GM19372 (cell line): Measurements from ENCODE around the gene PFDN5.
"Not testable (repeated sequence)": the region's sequence is repeated elsewhere in the genome, so short reads cannot be mapped to it uniquely, and the experiment has no call there.

Experiments used
- ATAC-seq: cut with Tn5 transposase; IDR thresholded peaks from one replicate; pipeline ENCODE4 v1.9.1; 2021; ENCODE audit warnings: mild to moderate bottlenecking, low read depth, moderate library complexity; ENCODE audit not compliant: unreplicated experiment

Gene PFDN5

GRCh38 chr12:53279888-53280498 lies 15.3 kb upstream of the PFDN5 start:
- no peak for ATAC-seq

- no peak for ATAC-seq
Measured at GRCh38 chr12:53286448-53286847, 8.9 kb upstream of the PFDN5 start.

DNA sequence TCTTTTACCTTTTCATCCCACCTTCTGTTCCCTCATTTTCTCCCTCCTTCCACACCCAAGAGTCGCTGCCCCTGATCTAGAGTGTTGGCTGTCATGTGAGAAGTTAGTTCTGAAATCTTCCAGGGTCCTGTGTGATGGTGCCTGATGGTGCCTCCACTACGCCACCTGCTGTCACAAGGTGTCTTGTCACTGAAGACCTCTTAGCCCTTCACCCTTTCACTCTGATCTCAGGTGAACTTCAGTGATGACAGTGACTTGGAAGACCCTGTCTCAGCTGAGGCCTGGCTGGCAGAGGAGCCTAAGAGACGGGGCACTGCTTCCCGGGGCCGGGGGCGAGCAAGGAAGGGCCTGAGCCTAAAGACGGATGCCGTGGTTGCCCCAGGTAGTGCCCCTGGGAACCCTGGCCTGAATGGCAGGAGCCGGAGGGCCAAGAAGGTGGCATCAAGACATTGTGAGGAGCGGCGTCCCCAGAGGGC lies 7.6 kb upstream of the PFDN5 start:
- no peak for ATAC-seq

DNA sequence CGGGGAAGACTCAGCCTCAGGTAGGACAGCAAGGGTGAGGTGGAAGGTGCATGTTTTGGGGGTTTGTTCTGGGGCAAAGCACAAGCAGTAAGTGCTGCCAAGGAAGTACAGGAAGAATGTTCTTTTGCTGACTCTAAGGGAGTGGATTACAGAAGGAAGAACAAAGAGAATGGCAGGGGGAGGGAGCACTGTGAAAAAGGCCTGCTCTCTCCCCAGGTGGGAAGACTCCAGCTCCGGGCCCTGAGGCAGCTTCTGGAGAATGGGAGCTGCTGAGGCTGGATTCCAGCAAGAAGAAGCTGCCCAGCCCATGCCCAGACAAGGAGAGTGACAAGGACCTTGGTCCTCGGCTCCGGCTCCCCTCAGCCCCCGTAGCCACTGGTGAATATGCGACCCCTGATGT lies 7.0 kb upstream of the PFDN5 start:
- no peak for ATAC-seq

DNA sequence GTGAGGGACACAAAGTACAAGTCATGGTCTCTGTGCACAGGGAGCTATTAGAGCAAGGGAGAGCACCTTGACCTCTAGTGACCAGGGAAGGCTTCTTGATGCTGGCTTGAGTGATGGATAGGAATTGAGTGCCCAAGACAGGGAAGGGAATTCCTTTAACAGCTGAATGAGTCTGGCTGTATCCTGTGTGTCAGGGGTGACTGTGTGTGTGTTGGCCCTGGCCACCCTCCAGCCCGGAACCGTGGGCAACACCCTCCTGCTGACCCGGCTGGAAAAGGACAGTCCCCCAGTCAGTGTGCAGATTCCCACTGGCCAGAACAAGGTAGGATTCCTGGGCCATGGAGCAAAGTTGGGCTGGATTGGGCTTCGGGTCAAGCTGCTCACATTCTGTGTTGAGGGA lies 5.5 kb upstream of the PFDN5 start:
- ATAC-seq = no peak

DNA sequence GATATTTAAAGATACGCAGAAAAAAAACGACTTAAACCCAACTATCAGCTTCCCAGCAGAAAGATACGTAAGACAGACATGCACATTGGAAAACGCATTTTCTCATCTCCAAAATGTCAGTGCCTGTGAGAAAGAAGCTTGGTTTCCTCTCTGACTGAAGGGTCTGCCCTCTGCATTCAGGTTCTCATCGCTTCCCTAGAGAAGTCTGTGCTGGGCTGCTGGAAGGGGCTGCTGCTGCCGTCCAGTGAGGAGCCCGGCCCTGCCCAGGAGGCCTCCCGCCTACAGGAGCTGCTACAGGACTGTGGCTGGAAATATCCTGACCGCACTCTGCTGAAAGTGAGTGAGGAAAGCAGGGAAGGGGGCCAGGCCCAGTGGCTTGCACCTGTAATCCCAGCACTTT lies 4.7 kb upstream of the PFDN5 start:
- no peak for ATAC-seq

- ATAC-seq = no peak
Measured at GRCh38 chr12:53292426-53292825, 2.9 kb upstream of the PFDN5 start.

GRCh38 chr12:53295891-53296219 lies 513 bp downstream of the PFDN5 start:
- ATAC-seq = no peak

GRCh38 chr12:53297106-53297505 lies 1.8 kb downstream of the PFDN5 start:
- ATAC-seq = not testable (repeated sequence)

DNA sequence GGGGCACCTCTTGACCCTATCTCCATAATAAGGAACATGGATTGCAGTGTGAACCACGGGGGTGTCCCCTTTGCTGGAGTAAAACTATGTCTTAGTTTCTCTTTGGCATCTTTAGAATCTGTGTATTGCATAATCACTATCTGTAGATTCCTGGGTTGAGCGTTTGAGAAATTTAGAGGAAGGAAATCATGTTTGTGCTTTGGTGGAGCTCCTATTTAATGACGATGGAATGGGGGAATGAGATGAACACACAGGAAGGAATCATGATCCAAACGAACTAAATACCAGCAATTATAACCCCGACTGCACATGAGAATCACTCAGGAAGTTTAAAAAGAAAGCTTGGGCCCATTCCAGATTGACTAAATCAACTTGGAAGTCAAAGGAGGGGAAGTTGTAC lies 2.8 kb downstream of the PFDN5 start:
- no peak for ATAC-seq

GRCh38 chr12:53299101-53299453 lies 3.7 kb downstream of the PFDN5 start:
- ATAC-seq = no peak

DNA sequence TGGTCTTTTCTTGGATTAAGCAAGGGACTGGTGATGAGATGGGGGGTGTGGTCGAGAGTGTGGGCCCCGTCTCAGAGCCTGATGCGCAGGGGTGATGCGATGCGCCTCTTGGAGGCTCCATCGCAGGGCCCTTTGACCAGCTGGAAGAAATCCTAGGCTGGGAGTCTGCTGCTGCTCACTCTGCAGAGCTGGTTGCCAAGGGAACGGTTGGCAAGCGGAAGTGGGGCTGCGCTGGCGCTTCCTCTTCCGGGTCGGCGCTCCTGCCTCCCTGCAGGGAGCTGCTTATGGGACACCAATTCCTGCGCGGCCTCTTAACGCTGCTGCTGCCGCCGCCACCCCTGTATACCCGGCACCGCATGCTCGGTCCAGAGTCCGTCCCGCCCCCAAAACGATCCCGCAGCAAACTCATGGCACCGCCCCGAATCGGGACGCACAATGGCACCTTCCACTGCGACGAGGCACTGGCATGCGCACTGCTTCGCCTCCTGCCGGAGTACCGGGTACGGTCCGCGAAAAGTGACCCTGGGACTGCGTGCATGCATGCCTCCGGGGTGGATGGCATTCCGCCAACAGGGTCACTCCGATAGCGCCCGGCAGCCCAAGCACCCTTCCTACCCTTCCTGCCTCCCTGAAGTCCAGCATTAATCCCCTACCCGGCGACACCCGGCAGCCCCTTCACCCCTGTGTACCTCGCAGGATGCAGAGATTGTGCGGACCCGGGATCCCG lies 4.3 kb downstream of the PFDN5 start, which contains the start of gene MYG1:
TSS of gene MYG1 (plus strand) at position 242 of the 727 bp plus-strand sequence. CDS start at position 285, 43 bp downstream.
- ATAC-seq = peak; percentile 65

DNA sequence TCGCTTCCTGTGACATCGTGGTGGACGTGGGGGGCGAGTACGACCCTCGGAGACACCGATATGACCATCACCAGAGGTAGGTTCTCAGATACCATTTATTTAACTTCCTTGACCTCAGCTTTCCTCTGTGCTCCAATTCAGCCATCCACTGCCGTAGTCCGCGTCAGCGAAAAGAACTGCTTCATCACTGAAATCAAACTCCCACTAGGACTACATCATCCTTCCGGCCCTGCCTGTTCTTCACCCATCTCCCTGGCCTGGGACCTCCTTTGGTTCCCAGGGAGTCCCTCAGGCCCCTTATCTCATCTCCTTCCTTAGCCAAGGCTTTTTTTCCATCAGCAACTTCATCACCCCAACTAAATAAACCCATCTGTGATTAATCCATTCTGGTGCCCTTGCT lies 4.8 kb downstream of the PFDN5 start:
- ATAC-seq = no peak

DNA sequence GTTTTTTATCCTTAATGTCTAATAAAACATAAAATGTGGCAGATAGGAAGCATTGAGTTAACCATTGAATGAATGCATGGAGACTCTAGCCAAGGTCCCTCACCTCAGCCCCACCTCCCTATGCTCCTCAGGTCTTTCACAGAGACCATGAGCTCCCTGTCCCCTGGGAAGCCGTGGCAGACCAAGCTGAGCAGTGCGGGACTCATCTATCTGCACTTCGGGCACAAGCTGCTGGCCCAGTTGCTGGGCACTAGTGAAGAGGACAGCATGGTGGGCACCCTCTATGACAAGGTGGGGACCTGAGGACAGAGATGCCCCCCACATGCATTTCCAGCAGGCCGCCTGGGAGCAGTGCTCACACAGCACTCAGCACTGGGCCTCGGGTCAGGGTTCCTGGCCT lies 7.6 kb downstream of the PFDN5 start:
- no peak for ATAC-seq

- no peak for ATAC-seq
Measured at GRCh38 chr12:53306826-53307225, 11.5 kb downstream of the PFDN5 start.

DNA sequence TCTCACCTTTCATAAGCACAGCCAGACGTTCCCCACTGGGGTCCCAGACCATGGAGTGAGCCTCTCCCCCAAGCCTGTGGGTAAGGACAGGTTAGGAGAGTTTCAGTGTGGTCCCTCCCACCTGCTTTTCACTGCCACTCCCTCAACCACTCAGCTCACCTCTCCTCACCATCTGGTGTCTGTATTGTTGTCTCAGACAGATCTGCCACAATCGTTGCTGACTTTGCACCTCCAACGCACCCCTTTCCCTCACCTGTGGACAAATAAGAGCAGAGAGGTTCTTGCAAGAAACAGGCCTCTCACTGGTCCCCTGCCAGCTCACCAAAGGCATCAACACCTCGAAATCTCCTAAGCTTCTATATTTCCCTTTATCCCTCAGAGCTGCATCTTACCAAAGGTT lies 12.9 kb downstream of the PFDN5 start:
- no peak for ATAC-seq

- no peak for ATAC-seq
Measured at GRCh38 chr12:53313996-53314395, 18.7 kb downstream of the PFDN5 start.

GRCh38 chr12:53320352-53321195 lies 25.2 kb downstream of the PFDN5 start:
- no peak for ATAC-seq

DNA sequence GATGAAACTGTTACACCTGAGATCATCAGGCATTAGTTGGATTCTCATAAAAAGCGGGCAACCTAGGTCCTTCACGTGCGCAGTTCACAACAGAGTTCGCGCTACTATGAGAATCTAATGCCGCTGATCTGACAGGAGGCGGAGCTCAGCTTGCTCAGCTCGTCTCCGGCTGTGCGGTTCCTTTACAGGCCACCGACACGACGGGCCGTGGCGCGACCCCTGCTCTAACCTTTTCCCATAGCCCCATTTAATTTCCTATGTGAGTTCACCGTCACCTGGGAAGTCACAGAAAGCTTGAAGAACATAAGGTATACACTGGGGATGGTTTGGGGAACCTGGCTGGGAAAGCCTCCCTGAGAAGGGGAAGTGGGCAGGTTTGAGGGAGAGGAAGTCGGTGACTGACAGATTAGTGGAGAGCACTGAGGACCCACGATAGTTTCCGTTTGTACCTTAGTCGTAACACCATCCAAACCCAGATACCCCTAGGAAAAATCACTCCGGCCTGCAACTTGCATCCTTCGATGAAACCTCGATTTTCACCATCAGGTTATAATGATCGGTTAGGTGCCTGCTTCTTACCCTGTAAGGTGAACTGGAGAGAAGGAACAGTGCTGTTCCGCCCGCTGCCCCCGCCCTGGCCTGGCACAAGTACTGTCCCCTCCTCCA lies 28.9 kb downstream of the PFDN5 start:
- no peak for ATAC-seq

DNA sequence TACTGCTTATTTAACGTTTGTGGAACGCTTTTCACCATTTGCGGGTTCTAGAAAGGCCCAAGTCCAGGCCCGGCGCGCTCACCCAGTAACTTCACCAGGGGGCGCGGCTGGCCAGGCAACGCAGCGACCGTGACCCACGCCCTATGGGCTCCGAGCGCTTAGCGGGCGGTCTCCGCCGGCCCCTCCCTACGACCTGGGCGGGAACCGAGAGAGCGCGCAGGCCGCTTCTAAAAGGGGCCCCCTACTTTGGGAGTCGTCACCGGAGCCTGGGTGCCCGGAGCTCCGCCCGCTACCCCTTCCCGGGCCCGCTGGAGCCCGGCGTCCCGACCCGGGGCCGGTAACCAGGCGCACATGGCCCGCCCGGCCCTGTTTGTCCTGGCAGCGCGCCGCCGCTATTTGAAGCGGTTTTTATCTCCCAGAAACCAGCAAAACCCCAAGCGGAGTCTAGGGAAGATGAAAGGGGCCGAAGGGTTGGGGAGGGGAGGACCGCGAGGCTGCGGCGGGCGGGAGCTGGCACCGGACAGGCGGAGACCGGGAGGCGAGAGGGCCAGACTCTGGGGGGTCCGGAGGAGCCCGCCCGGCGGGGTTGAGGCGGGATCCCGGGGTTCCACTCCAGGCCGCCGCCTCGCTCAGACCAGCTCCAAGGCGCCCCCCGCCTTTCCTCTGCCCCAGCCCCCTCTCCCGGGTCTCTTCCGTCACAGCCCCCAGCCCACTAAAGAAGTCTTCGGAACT lies 29.6 kb downstream of the PFDN5 start:
- ATAC-seq = peak; percentile 52
